ENCODE data around the gene MESD. TPM values are rescaled to one million over a fixed set of nuclear protein-coding genes. Genes with fewer than 3 reads are reported as not detected.
A peak's percentile ranks its signal among the peaks of the same experiment; 100 is the strongest.

The MESD gene
- polyA plus RNA-seq (ENCODE audit: insufficient read length in 3 of 3) = 10 to 100 TPM; 43.9 to 44.8 (median 44.2) TPM

DNA sequence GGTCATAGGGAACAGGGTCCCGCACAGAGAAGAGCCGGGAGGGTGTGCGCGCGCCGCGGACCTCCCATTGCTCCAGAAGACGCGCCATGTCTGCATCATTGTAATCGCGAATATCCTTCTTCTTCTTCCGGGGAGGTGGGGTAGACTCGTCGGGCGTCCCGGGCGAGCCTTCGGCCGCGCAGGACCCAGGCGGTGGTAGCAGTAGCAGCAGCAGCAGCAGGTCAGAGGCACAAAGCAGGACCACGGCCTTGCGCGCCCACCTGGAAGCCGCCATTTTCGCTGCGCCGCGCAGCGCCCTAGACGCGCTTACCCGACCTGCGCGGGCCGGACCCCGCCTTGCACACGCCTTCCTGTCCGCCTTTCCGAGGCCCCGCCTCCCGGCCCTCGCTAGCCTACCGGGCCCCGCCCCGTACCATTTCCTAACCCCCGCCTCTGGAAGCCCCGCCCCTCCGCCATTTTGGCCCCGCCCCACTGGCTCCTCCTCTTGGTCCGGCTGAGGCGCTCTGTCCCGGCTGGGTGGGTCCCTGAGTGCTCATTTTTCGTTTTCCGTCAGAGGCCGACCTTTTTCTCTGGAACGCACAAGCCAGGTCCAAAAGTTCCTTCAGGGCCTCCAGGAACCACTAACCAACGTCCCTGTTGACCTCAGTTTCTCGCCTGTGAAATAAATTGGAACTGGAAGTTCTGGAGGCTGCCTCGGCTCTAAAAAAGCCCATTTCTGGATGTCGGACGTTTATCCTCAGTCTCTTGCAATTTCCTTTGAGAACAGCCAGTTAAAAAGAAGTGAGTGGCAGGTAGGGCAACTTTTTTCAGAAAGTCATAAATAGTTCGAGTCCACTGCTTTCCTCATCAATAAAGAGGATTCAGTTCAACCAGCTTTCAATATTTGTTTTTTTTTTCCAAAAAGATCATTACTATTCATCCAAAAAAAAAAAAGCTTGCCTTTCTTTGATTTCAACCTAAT is at the start of gene MESD:
Gene MESD, minus strand, starts transcription at position 302 of the 961 bp plus-strand sequence. Its CDS starts 28 bp downstream, at position 274.
- peak; percentile 83 to 91 (median 89) for DNase-seq (ENCODE audit: low read depth in 3 of 3, low spot score in 2 of 3)

DNA sequence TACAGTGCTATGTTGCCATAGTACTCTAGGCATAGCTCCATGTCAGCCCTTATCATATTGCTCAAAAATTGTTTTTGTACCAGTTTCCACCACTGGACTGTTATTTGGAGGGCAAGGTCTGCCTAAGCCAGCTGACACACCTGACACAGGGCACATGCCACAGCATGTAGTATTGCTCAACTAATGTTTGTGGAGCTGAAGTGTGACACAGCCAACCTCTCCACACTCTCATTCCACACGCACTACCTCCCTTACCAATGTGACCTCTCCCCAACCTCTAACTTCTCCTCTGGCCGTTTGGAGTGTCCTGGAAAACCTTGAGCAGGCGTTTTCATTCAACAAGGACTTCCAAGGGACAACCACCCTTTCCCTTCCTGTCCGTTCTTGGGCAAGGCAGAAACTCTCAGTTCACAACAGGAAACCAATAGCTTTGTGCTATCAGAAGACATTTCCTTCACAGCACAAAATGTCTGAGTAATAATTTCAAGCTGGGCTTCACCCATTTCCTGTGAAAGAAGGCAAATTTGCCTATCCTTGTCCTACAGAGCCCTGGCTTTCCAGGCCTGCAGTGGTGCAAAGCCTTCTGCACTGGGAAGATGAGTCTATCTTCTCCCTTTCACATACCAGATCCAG is 49.5 kb upstream of the MESD start:
- no peak for DNase-seq (ENCODE audit: low read depth in 3 of 3, low spot score in 2 of 3)

DNA sequence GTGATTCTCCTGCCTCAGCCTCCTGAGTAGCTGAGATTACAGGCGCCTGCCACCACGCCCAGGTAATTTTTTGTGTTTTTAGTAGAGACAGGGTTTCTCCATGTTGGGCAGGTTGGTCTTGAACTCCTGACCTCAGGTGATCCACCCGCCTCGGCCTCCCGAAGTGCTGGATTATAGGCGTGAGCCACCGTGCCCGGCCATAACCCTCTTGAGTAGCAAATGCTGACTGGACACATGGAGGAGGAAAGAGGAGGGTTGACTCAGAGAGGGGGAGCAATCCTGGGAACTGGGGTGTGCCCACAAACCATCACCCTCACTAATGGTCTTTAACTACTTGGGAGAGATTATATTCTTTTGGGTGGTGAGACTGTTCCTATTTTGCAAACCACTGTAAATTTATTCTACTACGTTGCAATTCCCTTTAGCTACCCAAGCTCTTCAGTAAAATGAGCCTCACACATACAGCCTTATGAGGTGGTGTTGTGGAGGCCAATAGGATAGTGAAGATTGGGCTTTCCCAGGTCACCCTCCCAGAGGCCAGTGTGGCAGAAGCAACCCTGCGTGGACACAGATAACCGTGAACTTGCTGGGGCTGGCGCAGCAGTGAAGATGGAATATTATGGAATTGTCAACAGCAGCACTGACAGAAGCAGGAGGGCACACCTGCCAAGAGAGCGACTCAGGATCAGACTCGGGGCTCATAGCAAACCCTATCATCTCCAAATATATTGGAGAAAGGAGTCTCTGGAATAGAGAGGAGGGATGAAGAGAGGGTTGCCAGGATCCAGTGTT is 48.5 kb upstream of the MESD start:
- no peak for DNase-seq (ENCODE audit: low read depth in 3 of 3, low spot score in 2 of 3)

DNA sequence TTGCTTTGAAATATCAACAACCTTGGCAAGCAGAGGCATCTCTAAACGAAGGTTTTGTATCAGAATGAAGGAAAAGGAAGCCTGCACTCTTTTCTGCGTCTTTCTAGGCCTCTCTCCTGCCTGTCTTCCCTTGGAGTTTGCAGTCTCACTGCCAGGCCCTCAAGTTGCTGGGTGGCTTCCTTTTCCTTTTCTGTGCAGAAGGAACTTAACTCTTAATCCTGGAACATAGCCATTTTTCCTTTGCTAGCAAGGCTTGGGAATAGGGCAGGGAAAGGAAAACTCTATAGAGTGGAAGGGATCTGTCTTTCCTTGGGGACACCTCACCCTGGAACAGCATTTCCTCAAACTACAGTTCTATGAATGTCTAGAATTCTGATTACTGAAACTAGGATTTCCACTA is 43.9 kb upstream of the MESD start:
- DNase-seq (ENCODE audit: low read depth in 3 of 3, low spot score in 2 of 3) = no peak

DNA sequence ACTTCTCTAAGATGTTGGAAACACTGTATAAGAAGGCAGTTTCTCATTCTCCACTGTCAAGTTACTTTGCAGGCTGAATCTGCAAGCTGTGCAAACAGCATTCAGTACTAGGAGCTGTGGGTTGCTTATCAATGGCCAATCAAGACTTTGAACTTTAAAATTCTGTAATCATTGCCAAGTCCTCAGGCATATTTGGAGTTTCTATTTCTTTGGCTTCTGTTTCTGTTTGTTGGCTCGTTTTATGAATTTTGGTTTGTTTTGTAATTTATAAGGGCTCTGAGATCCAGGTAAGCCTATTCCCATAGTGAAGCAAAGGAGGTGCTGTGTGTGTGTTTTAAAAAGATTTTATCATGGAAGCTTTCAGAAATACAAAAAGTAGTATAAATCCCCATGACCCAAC is 43.2 kb upstream of the MESD start:
- no peak for DNase-seq (ENCODE audit: low read depth in 3 of 3, low spot score in 2 of 3)

DNA sequence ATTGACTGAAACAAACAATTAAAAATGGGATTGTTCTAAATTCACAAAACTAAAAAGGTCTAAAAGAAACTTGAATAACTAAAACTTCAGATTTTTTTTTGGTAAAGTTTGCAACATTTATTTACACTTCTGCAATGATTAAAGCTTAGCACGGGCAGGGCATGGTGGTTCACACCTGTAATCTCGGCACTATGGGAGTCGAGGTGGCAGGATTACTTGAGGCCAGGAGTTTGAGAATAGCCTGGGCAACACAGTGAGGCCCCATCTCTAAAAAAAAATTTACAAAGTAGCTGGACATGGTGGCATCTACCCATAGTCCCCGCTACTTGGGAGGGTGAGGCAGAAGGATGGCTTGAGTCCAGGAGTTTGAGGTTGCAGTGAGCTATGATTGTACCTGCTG is 42.7 kb upstream of the MESD start:
- no peak for DNase-seq (ENCODE audit: low read depth in 3 of 3, low spot score in 2 of 3)

DNA sequence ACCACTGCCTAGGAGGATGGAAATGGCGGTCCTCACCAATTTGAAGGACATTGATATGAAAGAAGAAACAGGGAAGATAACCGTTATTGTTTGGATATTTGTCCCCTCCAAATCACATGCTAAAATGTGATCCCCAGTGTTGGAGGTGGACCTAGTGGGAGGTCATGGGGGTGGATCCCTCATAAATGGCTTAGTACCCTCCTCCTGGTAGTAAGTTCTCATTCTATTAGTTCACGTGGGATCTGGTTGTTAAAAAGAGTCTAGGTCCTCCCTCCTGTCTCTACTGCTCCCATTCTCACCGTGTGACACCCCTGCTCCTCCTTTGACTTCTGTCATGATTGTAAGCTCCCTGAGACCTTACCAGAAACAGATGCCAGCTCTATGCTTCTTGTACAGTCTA is 41.6 kb upstream of the MESD start:
- no peak for DNase-seq (ENCODE audit: low read depth in 3 of 3, low spot score in 2 of 3)

DNA sequence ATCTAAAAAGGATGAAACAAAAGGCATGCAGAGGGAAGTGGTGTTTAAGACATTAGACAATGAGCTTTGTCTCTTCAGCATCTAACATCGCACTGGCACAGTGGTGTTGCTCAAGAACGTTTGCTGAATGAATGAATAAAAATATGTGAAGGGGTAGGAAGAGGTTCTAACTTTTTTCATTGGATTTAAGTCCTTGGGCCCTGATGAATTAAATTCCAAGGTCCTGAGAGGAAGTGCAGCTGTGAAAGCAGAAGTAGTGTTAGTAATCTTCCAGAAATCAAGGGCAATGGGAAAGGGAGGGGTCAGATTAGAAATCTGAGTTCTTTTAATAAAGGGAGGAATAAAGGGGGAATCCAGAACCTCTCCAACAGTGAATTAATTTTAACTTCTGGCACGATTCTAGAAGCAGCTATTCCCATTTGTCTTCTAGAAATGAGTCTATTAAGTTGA is 40.7 kb upstream of the MESD start:
- no peak for DNase-seq (ENCODE audit: low read depth in 3 of 3, low spot score in 2 of 3)

DNA sequence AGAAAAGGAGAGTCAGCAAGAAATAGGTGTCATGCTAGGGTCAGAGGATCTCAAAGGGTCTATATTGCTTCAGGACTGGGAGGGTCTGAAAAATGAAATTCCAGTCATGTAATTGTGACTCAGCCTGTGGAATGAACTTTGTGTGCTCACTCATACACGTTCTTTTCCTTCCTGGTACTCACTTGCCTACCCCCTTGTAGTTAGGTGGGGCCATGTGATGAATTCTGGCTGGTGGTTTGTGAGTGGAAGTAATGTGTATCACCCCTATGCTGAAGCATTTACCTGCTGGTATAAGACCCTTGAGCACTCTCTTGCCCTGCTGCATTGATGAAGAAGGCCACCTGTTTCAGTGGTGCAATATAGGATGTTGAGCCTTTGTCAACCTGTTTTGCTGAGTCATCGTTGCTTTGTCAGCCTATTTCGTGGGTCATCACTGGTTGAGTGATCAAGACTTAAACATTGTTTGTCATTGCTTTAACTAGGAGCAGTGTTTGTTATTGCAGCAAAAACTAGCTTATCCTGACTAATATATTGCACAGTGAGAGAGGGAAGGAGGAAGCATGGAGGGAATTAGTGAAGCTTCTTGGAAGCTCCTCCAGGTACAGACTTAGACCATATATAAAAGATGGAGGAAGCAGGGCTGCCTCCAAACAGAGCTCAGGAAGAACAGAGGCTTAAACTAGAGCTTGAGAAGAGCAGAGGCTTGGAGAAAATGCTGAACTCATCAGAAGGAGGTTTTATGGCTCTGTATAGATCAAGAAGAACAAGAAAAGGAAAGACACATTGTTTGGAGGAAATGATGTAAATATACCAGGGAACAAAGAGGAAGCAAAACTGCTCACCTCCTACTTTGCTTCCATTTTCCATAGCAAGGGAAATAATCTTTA is 40.0 kb upstream of the MESD start:
- DNase-seq (ENCODE audit: low read depth in 3 of 3, low spot score in 2 of 3) = no peak

DNA sequence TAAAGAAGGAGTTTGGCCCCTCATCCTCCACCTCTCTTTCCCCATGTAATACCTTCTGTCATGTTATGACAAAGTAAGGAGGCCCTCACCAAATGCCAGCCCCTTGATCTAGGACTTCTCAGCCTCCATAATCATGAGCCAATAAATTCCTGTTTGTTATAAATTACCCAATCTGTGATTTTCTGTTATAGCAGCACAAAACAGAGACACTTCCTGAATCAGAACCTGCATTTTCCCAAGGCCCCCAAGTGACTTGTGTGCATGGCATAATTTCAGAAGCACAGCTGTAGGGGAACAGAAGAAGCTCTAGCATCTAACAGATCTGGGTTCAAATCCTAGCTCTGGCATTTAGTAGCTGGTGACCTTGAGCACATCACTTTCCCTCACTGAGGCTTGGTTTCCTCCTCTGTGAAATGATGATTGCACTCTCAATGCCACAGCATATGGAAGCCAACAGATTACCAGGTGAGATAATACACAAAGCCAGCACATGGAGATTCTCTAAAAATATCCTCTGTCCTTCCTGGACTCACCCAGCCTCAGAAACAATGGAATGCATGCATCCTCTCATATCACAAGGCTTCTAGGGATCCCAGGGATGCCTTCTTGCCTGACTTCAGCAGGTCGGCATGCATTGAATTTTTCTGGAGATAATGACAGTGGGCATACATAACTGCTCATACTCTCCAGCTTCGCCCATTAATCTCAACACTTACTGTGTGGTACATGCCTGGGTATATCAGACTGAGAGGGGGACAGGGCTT is 37.4 kb upstream of the MESD start:
- no peak for DNase-seq (ENCODE audit: low read depth in 3 of 3, low spot score in 2 of 3)

DNA sequence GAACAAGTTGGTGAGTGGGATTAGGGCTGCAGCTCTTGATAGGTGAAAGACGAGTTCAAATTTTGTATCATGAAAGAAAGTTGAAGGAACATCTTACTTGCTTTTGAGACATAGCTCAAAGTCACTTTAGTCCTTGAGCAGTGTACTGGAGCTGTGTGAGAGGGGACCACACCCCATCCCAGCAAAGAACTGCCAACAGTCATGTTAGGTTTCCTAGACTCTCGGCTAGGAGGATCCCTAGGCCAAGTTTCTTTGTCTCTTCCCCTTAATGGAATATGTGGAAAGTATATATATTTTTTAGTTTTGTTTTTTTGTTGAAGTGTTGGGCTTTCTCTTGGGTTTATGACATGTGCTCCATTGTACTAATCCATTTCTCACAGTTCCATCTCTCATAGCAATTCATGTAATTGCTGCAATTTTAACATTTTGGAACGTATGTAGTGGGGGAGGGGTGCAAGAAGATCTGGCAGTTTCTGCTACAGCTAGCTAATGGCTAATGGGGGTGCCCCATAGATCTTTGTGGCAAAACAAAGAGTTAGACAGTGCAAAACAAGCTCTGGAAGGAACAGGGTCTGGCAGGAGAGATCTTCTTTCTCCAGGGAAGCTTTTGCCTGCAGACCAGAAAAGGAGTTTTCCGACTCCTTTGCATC is 36.2 kb upstream of the MESD start:
- DNase-seq (ENCODE audit: low read depth in 3 of 3, low spot score in 2 of 3) = no peak

DNA sequence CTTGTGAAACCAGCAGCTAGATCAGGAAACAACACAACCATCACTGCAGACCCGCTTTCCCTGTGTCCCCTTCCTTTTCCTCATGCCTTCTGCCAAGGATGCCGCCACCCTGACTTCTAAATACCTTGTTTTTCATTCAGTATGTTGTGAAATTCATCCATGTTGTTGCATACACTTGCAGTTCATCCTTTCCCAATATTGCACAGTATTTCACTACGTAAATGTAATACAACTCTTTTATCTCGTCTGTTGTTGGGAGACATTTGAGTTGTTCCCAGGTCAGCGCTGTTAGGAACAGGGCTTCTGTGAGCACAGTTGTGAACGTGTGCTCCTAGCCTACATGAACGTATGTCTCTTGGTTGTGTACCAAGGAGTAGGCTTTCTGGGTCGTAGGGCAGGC is 35.3 kb upstream of the MESD start:
- DNase-seq (ENCODE audit: low read depth in 3 of 3, low spot score in 2 of 3) = no peak

DNA sequence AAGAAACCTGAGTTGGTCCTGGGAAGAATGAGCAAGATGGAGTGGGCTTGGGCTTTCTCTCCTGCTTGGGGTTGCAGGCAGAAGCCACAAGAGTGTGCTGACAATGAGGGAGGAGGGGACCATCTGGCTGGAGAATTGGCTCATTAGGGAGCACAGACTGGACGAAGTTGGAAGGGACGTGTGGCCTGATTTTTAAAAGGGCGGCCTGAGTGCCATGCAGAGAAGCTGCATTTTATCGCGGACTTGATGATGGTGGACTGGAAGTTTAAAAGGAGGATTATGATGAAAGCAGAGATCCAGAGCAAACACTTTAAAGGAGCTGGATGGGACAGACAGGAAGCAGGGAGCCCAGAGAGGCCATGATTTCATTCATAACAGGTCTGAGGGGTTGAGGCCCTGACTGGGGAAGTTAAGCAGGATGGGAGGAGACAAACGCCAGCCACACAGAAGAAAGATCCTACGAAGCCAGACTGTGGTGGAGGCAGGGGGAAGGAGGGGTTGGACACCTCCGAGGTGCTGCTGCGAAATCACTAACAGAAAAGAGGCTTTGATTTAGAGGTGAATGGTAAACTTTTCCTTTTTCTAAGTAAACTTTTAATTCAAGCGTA is 34.8 kb upstream of the MESD start:
- DNase-seq (ENCODE audit: low read depth in 3 of 3, low spot score in 2 of 3) = no peak

DNA sequence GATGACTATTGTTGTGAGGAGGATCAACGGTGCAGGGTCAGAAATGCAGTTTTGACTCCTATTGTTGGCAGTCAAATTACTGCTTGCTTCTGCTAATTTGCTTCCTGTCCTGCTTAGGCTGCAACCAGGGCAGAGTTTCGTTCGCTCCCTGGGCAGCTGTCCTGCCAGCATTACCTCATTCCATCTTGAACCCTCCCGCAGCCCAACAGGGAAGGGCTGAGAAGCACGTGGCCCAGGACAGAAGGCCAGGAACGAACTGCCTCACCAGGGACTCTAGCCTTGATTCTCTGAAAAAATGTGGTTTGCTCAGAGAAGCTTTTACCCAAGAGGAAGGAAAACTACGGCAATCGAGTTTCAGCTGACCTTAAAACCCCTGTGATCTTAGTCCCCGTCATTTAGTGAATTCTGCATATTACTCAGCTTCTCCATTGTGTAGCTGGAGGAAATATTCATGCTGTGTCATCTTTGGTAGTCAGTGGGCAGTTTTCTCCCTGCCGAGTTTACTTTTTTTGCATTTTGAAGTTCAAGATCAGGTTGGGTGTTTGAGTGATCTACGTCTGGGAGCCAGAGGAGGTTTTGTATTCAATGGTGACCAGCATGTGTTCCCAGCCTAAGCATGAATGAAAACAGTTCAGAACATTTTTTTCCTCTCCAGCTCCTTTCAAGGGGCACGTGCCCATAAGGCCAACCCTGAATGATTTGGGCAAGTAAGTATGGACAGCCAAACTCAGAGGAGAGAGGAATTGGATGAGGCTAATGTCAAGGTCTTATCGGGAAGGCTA is 34.1 kb upstream of the MESD start:
- DNase-seq (ENCODE audit: low read depth in 3 of 3, low spot score in 2 of 3) = no peak

DNA sequence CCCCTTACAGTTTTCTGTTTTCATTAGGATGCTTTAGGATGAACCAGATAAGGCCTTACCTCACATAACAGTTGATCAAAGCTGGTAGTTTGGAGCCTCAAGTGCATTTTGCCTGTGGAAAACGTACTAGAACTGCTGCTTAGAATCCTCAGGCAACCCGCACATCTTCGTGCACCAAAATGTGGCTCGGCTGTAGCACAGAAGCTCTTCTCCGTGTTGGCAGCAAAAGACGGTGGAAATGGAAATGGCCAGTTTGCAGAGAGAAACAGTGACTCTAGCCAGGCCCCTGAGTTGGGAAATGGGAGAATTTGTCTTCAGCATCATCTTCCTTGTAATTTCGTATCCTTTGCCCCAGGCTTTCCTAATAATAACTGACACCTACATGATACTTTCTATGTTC is 31.7 kb upstream of the MESD start:
- DNase-seq (ENCODE audit: low read depth in 3 of 3, low spot score in 2 of 3) = no peak

DNA sequence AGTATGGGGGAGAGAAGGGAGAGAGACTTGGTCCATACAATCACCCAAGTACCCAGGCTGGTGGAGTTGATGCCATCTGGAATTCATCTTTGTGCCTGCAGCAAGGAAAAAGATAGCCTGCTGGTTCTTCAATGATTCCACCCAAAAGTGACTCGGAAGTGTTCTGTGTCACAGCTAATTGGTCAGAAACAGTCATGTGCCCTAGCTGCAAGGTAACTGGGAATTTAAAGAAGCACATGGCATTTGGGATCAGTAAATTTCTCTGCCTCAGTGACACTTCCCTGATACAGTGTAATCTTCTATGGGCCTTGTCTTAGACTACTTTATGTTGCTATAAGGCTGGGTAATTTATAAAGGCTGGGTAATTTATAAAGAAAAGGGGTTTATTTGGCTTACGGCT is 28.6 kb upstream of the MESD start:
- no peak for DNase-seq (ENCODE audit: low read depth in 3 of 3, low spot score in 2 of 3)

DNA sequence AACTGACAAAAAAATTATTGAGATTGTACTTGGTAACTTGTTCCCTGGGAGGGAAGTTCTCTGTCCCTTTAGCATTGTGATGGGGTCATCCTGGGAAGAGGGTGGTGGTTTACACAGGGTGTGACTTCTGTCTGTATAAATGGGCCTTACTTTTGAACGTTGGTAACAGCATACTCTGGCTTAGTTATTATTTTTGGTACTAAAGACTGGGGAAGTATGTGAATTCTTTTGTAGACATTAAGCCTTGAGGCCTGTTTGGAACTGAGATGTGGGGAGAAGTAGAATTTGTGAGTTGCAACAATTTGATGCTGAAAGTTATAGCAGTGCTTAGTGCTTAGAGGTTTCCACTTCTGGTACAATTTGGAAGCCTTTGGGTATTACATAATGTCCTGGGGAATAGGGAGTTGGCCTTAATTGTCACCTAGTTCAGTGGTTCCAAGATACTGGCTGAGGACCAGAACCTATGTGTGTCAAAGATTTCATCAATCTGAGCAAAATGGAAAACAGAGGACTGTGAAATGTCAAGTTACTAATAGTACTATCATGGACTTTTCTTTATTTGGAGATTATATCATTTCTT is 27.0 kb upstream of the MESD start:
- DNase-seq (ENCODE audit: low read depth in 3 of 3, low spot score in 2 of 3) = no peak
